NCI-H1417 (cell line): ENCODE results near the gene TRABD2B.
"Not testable (repeated sequence)": the region's sequence is repeated elsewhere in the genome, so short reads cannot be mapped to it uniquely, and the experiment has no call there.

ENCODE experiments used
- DNase-seq, 3 experiments: peaks; one replicate each; lab custom pipeline; 2025; lab: John Stamatoyannopoulos, UW

Gene TRABD2B

DNA sequence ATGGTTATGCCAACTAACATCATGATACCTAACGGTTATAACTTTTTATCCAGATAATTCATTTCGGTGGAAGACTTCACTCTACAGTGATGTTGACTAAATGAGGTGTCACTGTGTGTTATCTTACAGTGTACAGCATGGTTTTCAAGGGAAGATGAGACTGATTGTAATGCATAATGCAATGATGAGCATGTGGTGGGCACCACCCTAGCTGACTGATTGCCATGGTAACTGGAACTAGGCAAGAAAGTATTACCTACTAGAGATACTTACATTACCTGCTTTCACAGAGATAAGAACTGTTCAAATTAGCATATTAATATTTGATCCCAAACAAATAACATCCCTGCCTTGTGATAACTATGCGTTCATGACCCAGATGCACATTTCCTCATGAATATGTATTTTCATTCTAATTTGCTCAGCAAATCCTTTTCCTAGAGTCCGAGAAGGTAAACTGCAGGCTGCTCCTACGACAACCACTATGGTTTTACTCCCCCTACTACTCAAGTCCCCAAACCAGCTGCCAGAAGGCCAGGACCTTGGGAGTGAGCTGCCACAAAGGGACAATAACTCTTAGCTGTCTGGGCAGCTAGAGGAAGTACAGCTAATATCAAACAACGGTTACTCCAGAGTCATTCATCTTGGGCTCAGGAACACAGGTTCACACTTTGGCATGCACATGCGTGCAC is 29.2 kb downstream of the TRABD2B start:
- DNase-seq, result no peak

- DNase-seq, result peak in 1 of 3 experiments; percentile 45
These were observed 31.4 kb downstream of the TRABD2B start for GRCh38 chr1:47965816-47966215.

GRCh38 chr1:47964636-47965035 is 32.5 kb downstream of the TRABD2B start:
- no peak for DNase-seq

DNA sequence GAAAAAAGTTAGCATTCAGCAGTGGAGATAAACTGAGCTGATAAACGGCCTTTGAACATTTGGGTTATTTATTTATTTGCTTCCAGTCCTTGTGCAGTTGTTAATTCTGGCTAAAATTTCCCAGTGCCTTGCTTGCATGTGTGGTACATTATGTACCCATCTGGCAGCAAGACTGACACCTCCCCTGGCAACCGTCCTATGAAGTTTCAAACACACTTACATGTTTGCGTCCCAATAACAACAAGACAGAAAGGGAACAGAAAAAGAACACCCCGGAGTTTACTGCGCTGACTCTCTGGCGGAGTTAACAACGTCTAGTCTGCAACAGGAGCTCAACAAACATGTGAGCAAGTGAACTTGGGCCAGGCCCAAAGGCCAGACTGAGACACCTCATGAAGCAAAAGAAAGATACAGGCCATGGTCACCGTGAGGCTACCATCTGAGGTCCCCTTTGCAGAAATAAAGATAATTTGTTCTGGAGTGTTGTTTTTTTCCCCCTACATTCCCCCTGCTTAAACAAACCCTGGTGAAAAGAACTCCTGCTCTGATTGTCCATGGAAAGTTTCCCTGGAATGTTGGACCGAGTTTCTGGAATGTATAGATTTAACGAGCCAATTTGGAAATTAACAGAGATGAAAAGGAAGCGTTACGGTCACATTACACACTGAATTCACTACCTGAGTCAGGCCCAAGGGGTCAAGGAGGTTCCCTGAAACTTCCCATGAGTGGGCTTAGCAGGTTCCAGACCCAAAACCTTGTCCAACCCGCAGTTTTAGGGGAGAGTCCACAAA is 33.4 kb downstream of the TRABD2B start:
- DNase-seq, result no peak

GRCh38 chr1:47962750-47963492 is 34.3 kb downstream of the TRABD2B start:
- no peak for DNase-seq

- DNase-seq, result not testable (repeated sequence)
These were observed 35.4 kb downstream of the TRABD2B start for GRCh38 chr1:47961835-47962234.

DNA sequence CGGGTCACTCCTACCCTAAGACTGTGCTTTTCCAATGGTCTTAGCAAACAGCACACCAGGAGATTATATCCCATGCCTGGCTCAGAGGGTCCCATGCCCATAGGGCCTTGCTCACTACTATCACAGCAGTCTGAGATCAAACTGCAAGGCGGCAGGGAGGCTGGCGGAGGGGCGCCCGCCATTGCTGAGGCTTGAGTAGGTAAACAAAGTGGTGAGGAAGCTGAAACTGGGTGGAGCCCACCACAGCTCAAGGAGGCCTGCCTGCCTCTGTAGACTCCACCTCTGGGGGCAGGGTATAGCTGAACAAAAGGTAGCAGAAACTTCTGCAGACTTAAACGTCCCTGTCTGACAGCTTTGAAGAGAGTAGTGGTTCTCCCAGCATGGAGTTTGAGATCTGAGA is 40.7 kb downstream of the TRABD2B start:
- not testable (repeated sequence) for DNase-seq

- no peak for DNase-seq
These were observed 43.5 kb downstream of the TRABD2B start for GRCh38 chr1:47953661-47954060.

DNA sequence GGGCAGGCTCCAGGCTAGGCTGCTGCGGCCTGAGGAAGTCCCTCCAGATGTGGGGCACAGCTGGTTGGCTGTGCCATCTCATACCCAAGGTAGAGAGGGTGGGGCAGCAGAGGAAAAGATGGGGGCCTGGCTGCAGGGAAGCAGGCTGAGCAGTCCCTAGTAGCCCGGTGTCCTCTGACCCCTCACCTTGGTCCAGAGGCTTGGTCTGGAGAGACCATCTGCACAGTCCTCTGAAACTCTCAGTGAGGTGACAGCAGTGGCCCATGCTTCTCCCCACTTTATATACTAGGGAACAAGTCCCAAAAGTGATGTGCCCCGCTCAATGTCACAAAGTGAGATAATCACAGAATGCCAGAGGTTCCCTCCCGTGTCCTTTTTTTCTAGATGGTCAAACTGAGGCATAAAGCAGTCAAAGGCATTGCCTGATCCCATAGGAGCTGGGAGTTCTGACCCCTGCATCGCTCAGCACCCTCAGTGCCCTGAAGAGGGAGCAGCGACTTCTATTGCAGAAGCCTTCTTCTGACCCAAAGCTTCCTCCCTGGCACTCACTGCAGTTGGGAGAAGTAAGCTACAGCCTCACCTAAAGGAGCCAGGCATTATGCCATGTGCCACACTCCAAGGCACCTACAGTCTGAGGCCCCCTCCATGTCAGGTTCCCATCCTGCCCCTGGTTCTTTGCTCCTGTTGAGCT is 45.5 kb downstream of the TRABD2B start:
- no peak for DNase-seq

GRCh38 chr1:47951026-47951425 is 46.2 kb downstream of the TRABD2B start:
- no peak for DNase-seq

- DNase-seq, result no peak
These were observed 46.7 kb downstream of the TRABD2B start for GRCh38 chr1:47950471-47950870.

GRCh38 chr1:47948126-47948525 is 49.1 kb downstream of the TRABD2B start:
- DNase-seq, result peak in 1 of 3 experiments; percentile 60

DNA sequence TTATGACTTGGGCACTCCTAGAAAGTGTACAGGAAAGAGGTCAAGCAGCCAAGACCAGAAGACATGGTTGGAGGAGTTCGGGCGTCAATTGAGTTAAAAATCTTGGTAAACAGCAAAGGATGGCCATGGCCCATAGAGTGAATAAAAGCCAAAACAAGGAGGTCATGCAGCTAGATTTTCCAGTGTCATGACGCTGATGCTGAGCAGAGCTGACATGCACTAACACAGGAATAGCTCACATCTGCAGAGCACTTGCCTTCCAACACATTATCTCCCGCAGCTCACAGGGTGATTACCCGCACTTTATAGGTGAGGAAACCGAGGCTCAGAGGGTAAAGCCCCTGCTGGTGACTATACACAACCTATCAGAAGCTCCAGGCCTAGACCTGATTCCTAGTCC is 49.7 kb downstream of the TRABD2B start:
- DNase-seq, result no peak

- DNase-seq, result no peak
These were observed 52.6 kb downstream of the TRABD2B start for GRCh38 chr1:47944561-47944960.

GRCh38 chr1:47942240-47942629 is 55.0 kb downstream of the TRABD2B start:
- peak in 1 of 3 experiments; percentile 40 for DNase-seq

- DNase-seq, result peak in 2 of 3 experiments; percentile 40 to 51
These were observed 55.5 kb downstream of the TRABD2B start for GRCh38 chr1:47941609-47942239.

- no peak for DNase-seq
These were observed 56.4 kb downstream of the TRABD2B start for GRCh38 chr1:47940779-47941178.

GRCh38 chr1:47940326-47940725 is 56.9 kb downstream of the TRABD2B start:
- no peak for DNase-seq

GRCh38 chr1:47938520-47938919 is 58.7 kb downstream of the TRABD2B start:
- no peak for DNase-seq

GRCh38 chr1:47937586-47938254 is 59.5 kb downstream of the TRABD2B start:
- DNase-seq, result no peak

DNA sequence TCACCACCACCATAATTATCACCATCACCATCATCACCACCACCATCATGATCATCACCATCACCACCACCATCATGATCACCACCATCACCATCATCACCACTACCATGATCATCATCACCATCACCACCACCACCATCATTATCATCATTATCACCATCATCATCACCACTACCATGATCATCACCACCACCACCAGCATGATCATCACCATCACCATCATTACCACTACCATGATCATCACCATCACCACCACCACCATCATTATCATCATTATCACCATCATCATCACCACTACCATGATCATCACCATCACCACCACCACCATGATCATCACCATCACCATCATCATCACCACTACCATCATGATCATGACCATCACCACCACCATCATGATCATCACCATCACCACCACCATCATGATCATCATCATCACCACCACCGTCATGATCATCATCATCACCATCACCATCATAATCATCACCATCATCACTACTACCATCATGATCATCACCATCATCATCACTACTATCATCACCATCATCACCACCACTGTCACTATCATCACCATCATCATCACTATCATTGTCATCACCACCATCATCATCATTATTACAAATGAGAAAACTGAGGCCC is 60.2 kb downstream of the TRABD2B start:
- DNase-seq, result no peak
